ENCODE data around the gene NPAS3.

Gene NPAS3

GRCh38 chr14:33016613-33017012 is 77.9 kb downstream of the NPAS3 start:
- no peak for DNase-seq (ENCODE audit: low spot score)

- no peak for DNase-seq (ENCODE audit: low spot score)
These were observed 78.3 kb downstream of the NPAS3 start for GRCh38 chr14:33017016-33017415.

- DNase-seq (ENCODE audit: low spot score) = no peak
These were observed 80.7 kb downstream of the NPAS3 start for GRCh38 chr14:33019346-33019745.

- DNase-seq (ENCODE audit: low spot score) = no peak
These were observed 88.3 kb downstream of the NPAS3 start for GRCh38 chr14:33026850-33027430.

GRCh38 chr14:33029511-33029910 is 90.8 kb downstream of the NPAS3 start:
- DNase-seq (ENCODE audit: low spot score) = no peak

GRCh38 chr14:33030386-33030785 is 91.7 kb downstream of the NPAS3 start:
- no peak for DNase-seq (ENCODE audit: low spot score)

GRCh38 chr14:33035416-33036194 is 96.9 kb downstream of the NPAS3 start:
- DNase-seq (ENCODE audit: low spot score) = no peak

GRCh38 chr14:33039311-33039710 is 100.6 kb downstream of the NPAS3 start:
- no peak for DNase-seq (ENCODE audit: low spot score)

- DNase-seq (ENCODE audit: low spot score) = no peak
These were observed 101.9 kb downstream of the NPAS3 start for GRCh38 chr14:33040372-33041140.

GRCh38 chr14:33042591-33042990 is 103.9 kb downstream of the NPAS3 start:
- DNase-seq (ENCODE audit: low spot score) = no peak

GRCh38 chr14:33045760-33046159 is 107.1 kb downstream of the NPAS3 start:
- no peak for DNase-seq (ENCODE audit: low spot score)

GRCh38 chr14:33052943-33053342 is 114.3 kb downstream of the NPAS3 start:
- no peak for DNase-seq (ENCODE audit: low spot score)

- no peak for DNase-seq (ENCODE audit: low spot score)
These were observed 117.5 kb downstream of the NPAS3 start for GRCh38 chr14:33056213-33056612.

GRCh38 chr14:33057585-33057984 is 118.9 kb downstream of the NPAS3 start:
- no peak for DNase-seq (ENCODE audit: low spot score)

- DNase-seq (ENCODE audit: low spot score) = no peak
These were observed 123.1 kb downstream of the NPAS3 start for GRCh38 chr14:33061667-33062325.

GRCh38 chr14:33062476-33062875 is 123.8 kb downstream of the NPAS3 start:
- no peak for DNase-seq (ENCODE audit: low spot score)

GRCh38 chr14:33062881-33063280 is 124.2 kb downstream of the NPAS3 start:
- DNase-seq (ENCODE audit: low spot score) = no peak

- no peak for DNase-seq (ENCODE audit: low spot score)
These were observed 124.8 kb downstream of the NPAS3 start for GRCh38 chr14:33063521-33063920.

GRCh38 chr14:33065634-33066033 is 127.0 kb downstream of the NPAS3 start:
- no peak for DNase-seq (ENCODE audit: low spot score)

- no peak for DNase-seq (ENCODE audit: low spot score)
These were observed 129.4 kb downstream of the NPAS3 start for GRCh38 chr14:33068040-33068439.

GRCh38 chr14:33068626-33069025 is 129.9 kb downstream of the NPAS3 start:
- no peak for DNase-seq (ENCODE audit: low spot score)

GRCh38 chr14:33070475-33070874 is 131.8 kb downstream of the NPAS3 start:
- DNase-seq (ENCODE audit: low spot score) = no peak

- DNase-seq (ENCODE audit: low spot score) = no peak
These were observed 134.3 kb downstream of the NPAS3 start for GRCh38 chr14:33073023-33073422.
